HFFc6 (cell line): ENCODE measurements around the gene MOCOS. TPM values are rescaled to one million over a fixed set of nuclear protein-coding genes. Genes with fewer than 3 reads are reported as not detected.
"Not testable (repeated sequence)": the region's sequence is repeated elsewhere in the genome, so short reads cannot be mapped to it uniquely, and the experiment has no call there.

Experiments used
- DNase-seq: peaks from one replicate; pipeline ENCODE4 v3.0.0-alpha.2; 2018
- H3K27ac Mint-ChIP-seq: 2 replicates; pipeline ENCODE4 v1.8.0; 2020; ENCODE audit warnings: mild to moderate bottlenecking, mixed read lengths
- H3K27me3 Mint-ChIP-seq: 2 replicates; pipeline ENCODE4 v1.8.0; 2021; ENCODE audit warnings: mild to moderate bottlenecking, moderate library complexity, mixed read lengths; ENCODE audit not compliant: insufficient read depth
- H3K36me3 Mint-ChIP-seq: 2 replicates; pipeline ENCODE4 v1.8.0; 2021; ENCODE audit warnings: low read depth, mixed read lengths
- H3K4me1 Mint-ChIP-seq: 2 replicates; pipeline ENCODE4 v1.8.0; 2020; ENCODE audit warnings: low read depth, mixed read lengths
- H3K4me3 Mint-ChIP-seq: 2 replicates; pipeline ENCODE4 v1.8.0; 2020; ENCODE audit warnings: mild to moderate bottlenecking, moderate library complexity, mixed read lengths
- H3K9me3 Mint-ChIP-seq: 2 replicates; pipeline ENCODE4 v1.8.0; 2020; ENCODE audit warnings: mild to moderate bottlenecking, mixed read lengths
- total RNA-seq, 6 experiments: library from RNA; stranded (reverse); fragmentation: NEBNext Ultra II Directional; extraction: Animal tissue kit (Norgen Biotek cat#: 25700); gene quantifications; 2 replicates in 1 of 6; 3 replicates in 5 of 6; pipeline ENCODE4 v1.2.3, GENCODE V29; 2021
- TF ChIP-seq, protein P1 (sequence below): fragments of 200-600 bp; sonication (generic); IDR thresholded peaks from 2 replicates; pipeline ENCODE4 v1.5.0; 2021; ENCODE audit warnings: antibody characterized with exemption, mild to moderate bottlenecking

Gene MOCOS
- total RNA-seq, 6 experiments from 2014 or later: 1.7 to 3.0 (median 2.5) TPM

GRCh38 chr18:36214811-36215210 lies 27.5 kb downstream of the MOCOS start:
- Mint-ChIP-seq H3K27ac (no peak overlapping the region), H3K36me3 (no peaks in the 10 kb centered on the region)

GRCh38 chr18:36215577-36215976 lies 28.3 kb downstream of the MOCOS start:
- H3K4me1 Mint-ChIP-seq: peaks cover 25% of the 10 kb centered on the region
- no peaks in the 10 kb centered on the region for H3K36me3 Mint-ChIP-seq
- H3K27me3 Mint-ChIP-seq: no peaks in the 10 kb centered on the region; the same call in none of the 2 replicates
- TF ChIP-seq, protein P1, sequence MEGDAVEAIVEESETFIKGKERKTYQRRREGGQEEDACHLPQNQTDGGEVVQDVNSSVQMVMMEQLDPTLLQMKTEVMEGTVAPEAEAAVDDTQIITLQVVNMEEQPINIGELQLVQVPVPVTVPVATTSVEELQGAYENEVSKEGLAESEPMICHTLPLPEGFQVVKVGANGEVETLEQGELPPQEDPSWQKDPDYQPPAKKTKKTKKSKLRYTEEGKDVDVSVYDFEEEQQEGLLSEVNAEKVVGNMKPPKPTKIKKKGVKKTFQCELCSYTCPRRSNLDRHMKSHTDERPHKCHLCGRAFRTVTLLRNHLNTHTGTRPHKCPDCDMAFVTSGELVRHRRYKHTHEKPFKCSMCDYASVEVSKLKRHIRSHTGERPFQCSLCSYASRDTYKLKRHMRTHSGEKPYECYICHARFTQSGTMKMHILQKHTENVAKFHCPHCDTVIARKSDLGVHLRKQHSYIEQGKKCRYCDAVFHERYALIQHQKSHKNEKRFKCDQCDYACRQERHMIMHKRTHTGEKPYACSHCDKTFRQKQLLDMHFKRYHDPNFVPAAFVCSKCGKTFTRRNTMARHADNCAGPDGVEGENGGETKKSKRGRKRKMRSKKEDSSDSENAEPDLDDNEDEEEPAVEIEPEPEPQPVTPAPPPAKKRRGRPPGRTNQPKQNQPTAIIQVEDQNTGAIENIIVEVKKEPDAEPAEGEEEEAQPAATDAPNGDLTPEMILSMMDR: no peak
- no peak for DNase-seq
- H3K4me3 Mint-ChIP-seq: no peak overlapping the region
- no peak overlapping the region for H3K27ac Mint-ChIP-seq
- H3K9me3 Mint-ChIP-seq: no peaks in the 10 kb centered on the region

More at GRCh38 chr18:36214811-36215210, 27.5 kb downstream of the MOCOS start:
- Mint-ChIP-seq H3K4me1 (peaks cover 26% of the 10 kb centered on the region), H3K9me3 (no peaks in the 10 kb centered on the region), H3K27me3 (no peaks in the 10 kb centered on the region; the same call in none of the 2 replicates), H3K4me3 (no peak overlapping the region)
- no peak for DNase-seq
- TF ChIP-seq, protein P1: no peak

DNA sequence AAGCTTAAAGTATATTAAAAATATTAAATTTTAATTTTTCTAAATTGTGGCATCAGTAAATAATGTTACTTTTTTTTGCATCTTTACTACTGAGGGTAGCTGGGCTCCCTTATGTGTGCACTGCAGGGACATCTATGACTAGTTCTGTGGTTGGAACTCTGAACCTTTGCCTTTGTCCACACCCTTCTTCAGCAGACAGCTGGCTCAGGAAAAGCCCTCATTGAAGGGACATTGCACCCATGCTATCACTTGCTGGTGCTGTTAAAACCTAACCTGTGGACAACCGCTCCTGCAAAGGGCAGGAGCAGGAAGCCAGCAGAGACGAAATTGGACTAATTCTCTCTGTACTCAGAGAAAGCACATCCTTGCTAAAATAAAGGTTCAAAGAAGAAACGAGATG lies 30.1 kb downstream of the MOCOS start:
- no peak for DNase-seq
- Mint-ChIP-seq H3K4me3 (no peak overlapping the region), H3K27me3 (no peaks in the 10 kb centered on the region; the same call in none of the 2 replicates), H3K9me3 (no peaks in the 10 kb centered on the region), H3K27ac (no peak overlapping the region), H3K36me3 (no peaks in the 10 kb centered on the region), H3K4me1 (peaks cover 8% of the 10 kb centered on the region)
- TF ChIP-seq, protein P1: no peak

DNA sequence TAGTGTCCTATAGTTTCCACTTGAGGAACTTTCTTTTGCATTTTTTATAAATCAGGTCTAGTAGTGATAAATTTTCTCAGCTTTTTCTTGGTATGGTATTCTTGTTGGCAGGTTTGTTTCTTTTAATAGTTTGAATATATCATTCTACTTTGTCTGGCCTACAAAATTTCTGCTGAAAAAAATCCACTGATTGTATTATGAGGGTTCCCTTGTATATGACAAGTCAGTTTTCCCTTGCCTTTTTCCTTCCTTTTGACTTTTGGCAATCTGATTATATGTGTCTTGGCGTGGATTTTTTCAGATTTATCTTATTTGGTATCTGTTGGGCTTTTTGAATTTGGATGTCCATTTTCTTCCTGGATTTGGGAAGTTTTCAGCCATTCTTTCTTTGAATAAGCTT lies 41.9 kb downstream of the MOCOS start:
- TF ChIP-seq, protein P1: no peak
- no peak overlapping the region for H3K4me3 Mint-ChIP-seq
- no peak overlapping the region for H3K27ac Mint-ChIP-seq
- DNase-seq: no peak
- peaks cover 46% of the 10 kb centered on the region for H3K36me3 Mint-ChIP-seq
- H3K27me3 Mint-ChIP-seq: no peaks in the 10 kb centered on the region
- peaks cover 37% of the 10 kb centered on the region for H3K9me3 Mint-ChIP-seq
- no peaks in the 10 kb centered on the region for H3K4me1 Mint-ChIP-seq

GRCh38 chr18:36240510-36240909 lies 53.2 kb downstream of the MOCOS start:
- not testable (repeated sequence) for H3K4me3 Mint-ChIP-seq, H3K4me1 Mint-ChIP-seq, H3K27ac Mint-ChIP-seq, H3K27me3 Mint-ChIP-seq, DNase-seq, H3K9me3 Mint-ChIP-seq
- H3K36me3 Mint-ChIP-seq: peaks cover 13% of the 10 kb centered on the region; the same call in 1 of the 2 replicates

- Mint-ChIP-seq H3K27ac (no peak overlapping the region), H3K4me3 (no peak overlapping the region), H3K9me3 (peaks cover 4% of the 10 kb centered on the region; the same call in 1 of the 2 replicates), H3K4me1 (peaks cover 6% of the 10 kb centered on the region; the same call in 1 of the 2 replicates), H3K36me3 (peaks cover 18% of the 10 kb centered on the region; the same call in 1 of the 2 replicates), H3K27me3 (no peaks in the 10 kb centered on the region)
- TF ChIP-seq, protein P1: no peak
- no peak for DNase-seq
Observed at GRCh38 chr18:36241831-36242230, 54.5 kb downstream of the MOCOS start.
